ENCODE results near the gene TMEM184A.

The TMEM184A gene

DNA sequence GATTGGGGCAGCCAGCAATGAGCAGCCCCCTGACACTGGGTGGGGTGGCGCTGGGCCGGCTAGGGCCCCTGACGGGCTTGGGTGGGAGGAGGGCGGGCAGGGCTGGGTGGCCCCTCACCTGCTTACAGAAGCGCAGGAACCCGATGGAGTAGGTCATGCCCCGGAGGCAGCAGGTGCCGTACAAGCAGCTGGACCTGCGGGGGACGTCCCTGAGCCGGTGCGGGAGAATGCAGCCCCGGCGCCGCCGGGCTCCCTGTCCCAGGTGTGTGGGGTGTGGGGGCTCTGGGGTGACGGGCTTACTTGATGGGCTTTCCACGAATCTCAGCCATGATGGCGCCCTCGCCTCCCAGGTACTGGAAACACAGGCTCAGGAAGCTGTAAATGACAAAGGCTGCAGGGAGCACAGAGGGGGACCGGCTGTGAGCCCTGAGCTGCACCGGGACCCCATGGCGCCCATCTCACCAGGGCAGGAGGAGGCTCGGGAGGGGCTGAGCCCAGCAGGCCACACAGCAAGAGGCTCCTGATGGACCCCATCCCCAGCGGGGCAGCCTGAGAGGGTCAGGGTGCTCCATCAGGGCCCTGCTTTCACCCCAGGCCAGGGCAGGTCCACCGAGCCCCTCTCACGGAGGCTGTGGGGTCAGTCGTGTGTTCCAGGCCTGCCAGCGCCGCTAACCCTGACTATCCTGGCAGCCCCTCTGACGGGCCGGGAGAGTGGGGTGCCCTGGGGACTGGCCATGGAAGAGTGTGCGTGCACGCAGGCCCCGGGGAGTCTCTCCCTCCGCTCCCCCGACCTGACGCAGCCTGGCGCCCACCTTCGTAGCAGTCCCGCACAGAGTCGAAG, 5.8 kb downstream of the TMEM184A start:
- no peak for DNase-seq

DNA sequence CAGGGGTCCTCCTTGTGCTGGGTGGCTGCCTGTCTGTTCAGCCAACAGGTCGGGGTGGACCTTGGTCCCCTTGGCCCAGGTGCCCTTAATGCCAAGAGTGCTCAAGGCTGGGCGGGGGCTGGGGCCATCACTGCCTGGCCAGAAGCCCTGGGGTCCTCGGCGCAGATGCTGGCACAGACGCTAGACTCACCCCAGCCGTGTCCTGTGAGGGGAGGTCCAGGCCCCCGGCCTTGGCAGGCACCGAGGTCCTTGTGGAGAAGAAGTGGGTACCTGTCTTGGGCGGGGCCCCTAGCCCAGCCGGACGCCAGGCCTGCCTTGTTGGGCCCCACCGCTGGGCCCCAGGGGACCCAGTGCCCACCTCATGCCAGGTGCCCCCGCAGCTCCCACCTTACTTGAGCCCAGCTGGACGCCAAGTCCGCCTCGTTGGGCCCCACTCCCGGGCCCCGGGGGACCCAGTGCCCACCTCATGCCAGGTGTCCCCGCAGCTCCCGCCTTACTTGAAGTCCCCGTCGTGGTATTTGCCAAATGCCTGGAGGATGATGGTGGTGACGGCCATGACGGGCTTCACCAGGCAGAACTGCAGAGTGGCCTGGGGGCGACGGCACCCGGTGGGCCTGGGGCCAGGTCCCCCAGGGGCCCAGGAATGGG, 6.5 kb downstream of the TMEM184A start:
- DNase-seq = no peak

DNA sequence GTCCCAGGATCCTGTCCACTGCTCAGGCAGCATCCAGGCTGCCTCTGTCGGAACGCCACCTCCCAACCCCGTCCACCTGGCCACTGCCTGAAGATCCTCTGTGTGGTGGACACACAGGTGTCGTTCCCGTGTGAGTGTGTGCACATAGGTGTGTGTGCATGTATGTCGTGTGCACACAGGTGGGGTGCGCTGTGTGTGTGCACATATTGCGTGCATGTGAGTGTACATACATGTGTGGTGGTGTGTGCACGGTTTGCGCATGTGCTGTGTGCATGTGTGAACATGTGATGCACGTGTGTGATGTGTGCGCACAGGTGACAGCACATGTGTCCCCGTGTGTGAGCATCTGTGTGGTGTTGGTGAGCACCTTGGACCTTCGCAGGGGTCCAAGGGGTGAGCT, 7.1 kb downstream of the TMEM184A start:
- DNase-seq = no peak

GRCh38 chr7:1548438-1548831, 7.6 kb downstream of the TMEM184A start:
- no peak for DNase-seq

GRCh38 chr7:1547777-1548437, 8.1 kb downstream of the TMEM184A start:
- no peak for DNase-seq

GRCh38 chr7:1546909-1547776, 8.9 kb downstream of the TMEM184A start:
- no peak for DNase-seq

DNA sequence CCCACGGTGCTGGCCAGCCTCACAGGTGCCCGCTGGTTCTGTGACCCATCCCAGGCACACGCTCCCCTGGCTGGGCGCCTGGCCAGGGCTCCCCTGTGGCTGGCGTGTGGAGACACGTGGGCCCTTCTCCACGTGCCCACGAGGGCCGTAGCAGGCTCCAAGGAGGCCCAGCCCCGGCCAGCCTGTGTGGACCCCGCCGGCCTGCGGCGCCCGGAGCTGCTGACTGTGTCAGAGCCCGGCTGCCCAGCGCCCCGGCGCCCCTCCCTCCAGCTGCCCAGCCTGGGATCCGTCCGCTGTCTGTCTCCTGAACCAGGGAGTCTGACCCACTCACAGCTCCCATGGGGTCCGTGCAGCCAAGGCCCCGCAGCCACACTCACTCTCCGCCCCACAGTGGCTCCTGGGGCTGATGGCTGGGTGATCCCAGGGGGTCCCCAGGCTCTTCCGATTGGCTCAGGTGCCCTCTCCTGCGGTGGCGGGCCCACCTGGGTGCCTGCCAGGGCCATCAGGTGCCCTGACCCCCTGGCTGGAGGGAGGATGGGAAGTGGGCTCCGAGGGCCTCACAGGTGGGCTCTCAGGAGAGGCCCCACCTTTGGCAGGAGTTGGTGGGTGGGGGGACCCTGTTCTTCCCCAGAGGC, 9.6 kb downstream of the TMEM184A start:
- DNase-seq = no peak

- no peak for DNase-seq
Observed at GRCh38 chr7:1545417-1546246, 10.4 kb downstream of the TMEM184A start.

DNA sequence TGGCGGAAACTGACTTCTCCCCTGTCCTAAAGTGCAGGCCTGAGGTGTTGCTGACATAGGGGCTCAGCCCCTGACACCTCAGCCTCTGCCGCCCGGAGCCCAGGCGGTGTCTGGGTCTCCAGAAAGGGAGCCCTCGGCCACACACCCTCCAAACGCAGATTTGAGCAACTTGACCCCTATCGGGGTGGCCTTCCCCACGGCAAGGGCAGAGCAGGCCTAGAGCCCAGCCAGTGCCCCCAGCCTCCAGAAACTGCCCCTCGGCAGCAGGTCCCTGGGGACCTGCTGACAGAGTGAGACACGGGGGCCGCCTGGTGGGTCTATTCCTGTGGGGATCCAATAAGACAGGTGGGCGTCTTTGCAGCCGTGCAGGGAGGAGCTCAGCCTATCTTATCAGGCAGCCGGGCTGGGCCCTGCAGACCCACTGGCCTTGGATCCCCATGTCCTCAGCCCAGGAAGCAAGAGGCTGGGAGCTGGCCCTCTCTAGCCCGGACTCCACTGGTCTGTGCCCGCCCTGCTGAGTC, 11.0 kb downstream of the TMEM184A start:
- DNase-seq = no peak

DNA sequence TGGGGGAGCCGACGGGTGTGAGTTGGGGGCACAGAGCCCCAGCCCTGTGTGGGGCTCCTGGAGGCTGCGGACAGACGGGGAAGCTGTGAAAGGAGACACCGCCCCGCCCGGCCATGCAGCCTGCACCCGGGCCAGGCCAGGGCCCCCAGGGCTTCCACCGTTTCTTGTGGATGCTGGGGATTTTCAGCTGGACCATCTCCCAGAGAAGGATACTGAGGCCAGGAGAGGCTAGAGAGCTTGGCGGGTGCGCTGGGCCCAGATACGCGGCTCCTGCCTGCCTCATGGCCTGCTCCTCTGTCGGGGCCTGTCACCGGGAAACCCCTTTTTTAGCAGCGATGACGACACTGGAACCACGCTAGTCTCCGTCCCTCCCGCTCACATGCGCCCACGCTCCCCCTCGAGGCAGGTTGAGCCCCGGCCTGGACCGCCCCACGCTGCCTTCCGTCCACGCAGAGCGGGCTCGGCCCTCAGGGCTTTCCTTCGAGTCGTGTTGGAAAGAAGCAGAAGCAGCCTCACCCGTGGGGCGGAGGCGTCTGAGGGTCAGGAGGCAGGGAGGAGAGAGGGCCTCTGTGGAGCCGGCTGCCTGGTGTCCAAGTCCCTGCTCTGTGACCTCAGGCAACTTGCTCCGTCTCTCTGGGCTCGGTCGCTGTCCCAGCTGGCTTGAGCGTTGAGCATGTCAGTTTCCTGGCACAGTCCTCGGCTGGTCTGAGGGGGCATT, 11.7 kb downstream of the TMEM184A start:
- no peak for DNase-seq

- DNase-seq = no peak
Observed at GRCh38 chr7:1543826-1544177, 12.2 kb downstream of the TMEM184A start.

- DNase-seq = no peak
Observed at GRCh38 chr7:1542841-1543747, 12.9 kb downstream of the TMEM184A start.

DNA sequence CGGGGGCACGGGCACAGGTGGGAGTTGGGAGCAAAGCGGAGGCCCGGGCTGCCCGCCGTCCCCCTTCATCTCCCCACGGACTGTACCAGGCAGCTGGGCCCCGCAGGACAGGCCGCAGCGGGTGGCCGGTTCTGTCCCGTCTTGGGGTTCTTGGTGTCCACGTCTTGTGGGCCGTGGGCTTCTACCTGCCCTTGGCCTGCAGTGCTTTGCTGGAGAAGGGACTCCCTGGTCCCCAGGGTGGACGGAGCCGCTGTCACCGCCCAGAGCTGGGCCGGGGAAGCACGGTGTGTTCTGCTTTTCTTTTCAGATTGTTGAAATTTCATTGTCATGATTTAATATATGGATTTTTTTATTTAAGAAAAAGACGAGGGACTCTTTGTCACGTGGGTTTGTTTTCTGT, 13.7 kb downstream of the TMEM184A start:
- DNase-seq = no peak

DNA sequence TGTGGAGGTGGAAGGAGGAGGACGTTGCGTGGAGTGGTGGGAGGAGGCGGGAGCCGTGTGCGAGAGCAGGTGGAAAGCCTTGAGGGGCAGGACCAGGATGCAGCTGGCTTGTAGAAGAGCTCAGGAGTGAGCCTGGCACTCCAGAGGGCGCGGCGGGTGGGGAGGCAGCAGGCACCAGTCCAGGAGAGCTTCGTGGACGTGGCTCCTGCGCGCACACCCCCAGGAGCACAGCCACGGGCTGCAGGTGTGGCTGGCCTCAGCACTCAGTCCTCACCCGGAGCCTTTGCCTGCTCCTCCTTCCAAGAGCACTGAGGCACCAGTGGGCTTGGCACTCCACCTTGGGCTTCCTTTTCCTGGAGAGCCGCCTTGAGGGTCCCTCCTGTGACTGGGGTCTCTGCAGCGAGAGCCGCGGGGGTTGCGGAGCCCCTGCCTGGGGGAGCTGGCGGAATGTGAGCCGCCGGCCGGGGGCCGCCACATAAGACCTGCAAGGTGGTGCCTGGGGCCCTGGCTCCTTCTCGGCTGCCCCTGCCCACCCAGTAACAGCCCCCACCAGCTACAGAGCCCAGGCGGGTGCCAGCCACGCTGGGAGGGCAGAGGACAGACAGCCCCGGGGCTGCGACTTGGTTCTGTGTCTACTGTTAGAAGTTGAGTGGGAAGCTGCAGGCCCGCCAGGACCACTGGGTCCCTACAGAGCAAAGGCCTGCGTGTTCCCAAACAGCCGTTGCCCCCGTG, 14.4 kb downstream of the TMEM184A start:
- DNase-seq = no peak

GRCh38 chr7:1540776-1541271, 15.2 kb downstream of the TMEM184A start:
- no peak for DNase-seq

DNA sequence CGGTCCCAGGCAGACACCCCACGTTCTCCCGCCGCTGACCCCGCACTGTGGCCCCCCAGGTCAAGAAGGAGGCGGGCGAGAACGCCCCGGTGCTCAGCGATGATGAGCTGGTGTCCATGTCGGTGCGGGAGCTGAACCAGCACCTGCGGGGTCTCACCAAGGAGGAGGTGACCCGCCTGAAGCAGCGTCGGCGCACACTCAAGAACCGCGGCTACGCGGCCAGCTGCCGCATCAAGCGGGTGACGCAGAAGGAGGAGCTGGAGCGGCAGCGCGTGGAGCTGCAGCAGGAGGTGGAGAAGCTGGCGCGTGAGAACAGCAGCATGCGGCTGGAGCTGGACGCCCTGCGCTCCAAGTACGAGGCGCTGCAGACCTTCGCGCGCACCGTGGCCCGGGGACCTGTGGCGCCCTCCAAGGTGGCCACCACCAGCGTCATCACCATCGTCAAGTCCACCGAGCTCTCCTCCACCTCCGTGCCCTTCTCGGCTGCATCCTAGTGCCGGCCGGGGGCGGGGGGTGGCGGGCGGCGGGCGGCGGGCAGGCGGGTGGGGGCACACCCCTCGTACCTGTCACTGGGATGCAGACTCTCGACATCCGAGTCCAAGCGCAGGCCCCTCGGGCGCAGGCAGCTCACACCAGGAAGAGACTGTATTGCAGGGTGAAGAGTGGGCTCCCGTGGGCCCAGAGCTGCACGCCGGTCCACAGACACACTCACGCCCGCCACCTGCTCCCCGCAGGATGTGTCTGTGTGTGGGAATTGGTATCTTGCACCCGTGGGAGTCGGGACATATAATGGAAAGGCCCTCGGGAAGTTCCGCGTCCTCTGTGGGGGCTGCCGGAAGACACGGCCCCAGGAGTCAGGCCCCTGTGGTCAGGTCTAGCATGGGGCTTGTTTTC, 15.9 kb downstream of the TMEM184A start:
- DNase-seq = no peak

DNA sequence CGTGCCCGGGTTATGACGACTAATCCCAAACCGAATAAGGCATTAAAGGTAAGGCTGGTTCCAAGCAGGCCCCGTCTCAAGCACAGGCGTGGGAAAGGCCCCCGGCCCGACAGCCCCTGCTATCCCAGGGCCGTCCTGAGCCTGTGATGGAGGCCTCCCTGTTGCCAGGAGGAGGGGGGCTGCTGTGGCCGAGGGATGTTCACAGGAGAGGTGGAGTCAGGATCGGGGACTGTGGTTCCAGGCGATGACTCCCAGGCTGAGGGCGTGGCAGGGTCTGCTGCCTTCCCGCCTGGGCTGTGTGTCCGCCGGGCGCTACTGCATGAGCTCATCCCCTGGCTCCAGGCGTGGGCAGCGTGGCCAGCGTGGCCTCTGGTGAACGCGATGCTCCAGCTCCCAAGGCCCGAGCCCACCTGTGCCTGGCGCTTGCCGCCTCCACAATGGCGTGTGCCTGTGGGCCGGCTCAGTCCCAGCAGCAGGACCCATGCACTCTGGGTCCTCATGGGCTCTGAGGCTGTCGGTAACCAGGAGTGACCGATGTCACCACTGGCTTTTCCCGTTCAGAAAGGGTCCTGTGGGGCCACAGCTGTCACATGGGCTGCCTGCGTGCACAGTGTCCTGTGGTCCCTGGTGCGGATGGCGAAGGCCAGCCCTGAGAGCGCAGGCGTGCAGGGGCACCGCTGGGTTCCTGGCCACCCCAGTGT, 16.7 kb downstream of the TMEM184A start:
- no peak for DNase-seq
